ENCODE data around the gene STIP1. TPM values are rescaled to one million over a fixed set of nuclear protein-coding genes. Genes with fewer than 3 reads are reported as not detected.

The STIP1 gene
- total and polyA plus RNA-seq, 2 of the 8 experiments (the other 6 are each of a cell fraction or from before 2014, with no cell fraction given), result 140 to 329 TPM

GRCh38 chr11:64209563-64209843, 23.5 kb downstream of the STIP1 start (continued):
- TF ChIP-seq CHD7 (IDR thresholded peaks at IDR 0.05; ENCODE audit: insufficient replicate concordance, low read length) (no peak), SP2 (IDR thresholded peaks at IDR 0.05; ENCODE audit: low read length) (no peak), MAFK (IDR thresholded peaks at IDR 0.05; ENCODE audit: low read depth, low read length) (no peak), CBX8 (IDR thresholded peaks at IDR 0.05; ENCODE audit: borderline replicate concordance, low read depth, low read length) (no peak), BACH1 (IDR thresholded peaks at IDR 0.05; ENCODE audit: low read length) (no peak), E2F6 (IDR thresholded peaks at IDR 0.05) (no peak), POU5F1 (IDR thresholded peaks at IDR 0.05; ENCODE audit: low read depth, low read length) (no peak), HDAC2 (IDR thresholded peaks at IDR 0.05; ENCODE audit: borderline replicate concordance in 1 of 2, low read depth in 2 of 2, low read length in 2 of 2) (no peak), ATF3 (IDR thresholded peaks at IDR 0.05; ENCODE audit: insufficient read depth, low read depth, low read length) (no peak)

Data from H1 (cell line).